Measurements from ENCODE around the gene MAML2.

MAML2 gene

GRCh38 chr11:96242971-96243647 lies 99.9 kb downstream of the MAML2 start:
- H3K27ac ChIP-seq: peak overlapping the region; percentile 92
- no peak for TF ChIP-seq CTCF (conservative IDR thresholded peaks at IDR 0.05)

- peak overlapping the region; percentile 92 for H3K27ac ChIP-seq
- TF ChIP-seq CTCF (conservative IDR thresholded peaks at IDR 0.05): no peak
Measured at GRCh38 chr11:96242191-96242847, 100.7 kb downstream of the MAML2 start.

- peak overlapping the region; percentile 92 for H3K27ac ChIP-seq
Measured at GRCh38 chr11:96241331-96241841, 101.6 kb downstream of the MAML2 start.

GRCh38 chr11:96238563-96239135 lies 104.3 kb downstream of the MAML2 start:
- H3K27ac ChIP-seq: no peak overlapping the region
- TF ChIP-seq CTCF (conservative IDR thresholded peaks at IDR 0.05): no peak

More at GRCh38 chr11:96241331-96241841, 101.6 kb downstream of the MAML2 start:
- peak; percentile 51 for TF ChIP-seq CTCF (conservative IDR thresholded peaks at IDR 0.05)

GRCh38 chr11:96237766-96238266 lies 105.2 kb downstream of the MAML2 start:
- no peak for TF ChIP-seq CTCF (conservative IDR thresholded peaks at IDR 0.05)
- no peak overlapping the region for H3K27ac ChIP-seq

- H3K27ac ChIP-seq: no peak overlapping the region
- TF ChIP-seq CTCF (conservative IDR thresholded peaks at IDR 0.05): no peak
Measured at GRCh38 chr11:96235751-96236150, 107.2 kb downstream of the MAML2 start.

- TF ChIP-seq CTCF (conservative IDR thresholded peaks at IDR 0.05): no peak
- H3K27ac ChIP-seq: no peak overlapping the region
Measured at GRCh38 chr11:96234866-96235441, 108.0 kb downstream of the MAML2 start.
